Activated CD8-positive, alpha-beta memory T cell treated with anti-CD3 and anti-CD28 coated beads, Interleukin-2, amount 50 U/mL, for 24 hours (primary cell): ENCODE results near the gene GREB1.

Source experiments
- DNase-seq: peaks from one replicate; pipeline ENCODE4 v3.0.0-alpha.2; 2020; ENCODE audit errors: extremely low read depth

GREB1 gene

DNA sequence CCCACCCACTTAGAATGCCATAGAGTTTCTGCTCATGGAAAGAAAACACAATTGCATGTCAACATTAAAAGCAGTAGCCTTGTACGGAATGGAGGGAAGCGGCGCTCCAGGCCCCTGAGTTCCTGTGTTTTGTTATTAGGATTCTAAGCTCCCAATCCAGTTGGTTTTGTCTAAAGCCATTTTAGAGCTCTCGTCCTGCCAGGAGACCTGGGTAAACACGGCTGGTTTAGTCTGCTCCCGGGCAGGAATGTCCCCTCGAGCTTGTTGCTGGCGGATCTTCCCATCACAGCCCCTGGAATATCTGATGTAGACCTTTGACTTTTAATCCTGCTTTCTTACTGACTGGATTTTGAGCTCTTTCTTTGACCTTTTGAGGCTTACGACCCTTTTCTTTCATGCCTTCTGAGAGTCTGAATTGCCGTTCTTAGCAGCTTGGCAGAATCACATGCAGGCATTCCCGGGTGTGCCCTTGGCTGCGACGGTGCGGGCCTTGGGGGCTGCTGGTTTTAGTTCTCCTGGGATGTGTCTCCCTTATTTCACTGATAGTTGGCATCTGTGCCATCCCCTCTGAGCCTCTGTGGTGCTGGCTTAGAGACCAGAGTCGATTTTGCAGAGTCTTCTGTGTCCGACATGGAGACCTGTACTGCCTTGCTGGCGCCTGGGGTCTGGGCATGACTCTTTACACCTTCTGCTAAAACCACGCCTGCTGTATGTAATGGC lies 25.4 kb downstream of the GREB1 start:
- DNase-seq, result no peak

DNA sequence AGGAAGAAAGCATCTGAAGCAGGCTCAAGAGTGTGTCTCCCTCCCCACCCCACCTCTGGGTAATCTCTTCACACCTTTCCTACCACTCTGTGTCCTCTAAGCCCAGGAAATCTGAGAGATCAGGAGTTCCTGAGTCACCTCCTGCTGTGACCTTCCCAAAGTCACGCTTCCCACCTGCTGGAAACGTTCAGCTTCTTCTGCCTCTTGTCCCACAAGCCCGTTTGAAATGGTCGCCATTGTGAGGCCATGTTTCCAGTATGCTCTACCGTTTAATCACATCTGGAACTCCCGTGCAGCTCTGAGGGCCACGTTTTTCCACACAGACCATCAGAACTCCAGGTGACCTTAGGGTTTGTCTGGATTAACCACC lies 25.9 kb downstream of the GREB1 start:
- no peak for DNase-seq

DNA sequence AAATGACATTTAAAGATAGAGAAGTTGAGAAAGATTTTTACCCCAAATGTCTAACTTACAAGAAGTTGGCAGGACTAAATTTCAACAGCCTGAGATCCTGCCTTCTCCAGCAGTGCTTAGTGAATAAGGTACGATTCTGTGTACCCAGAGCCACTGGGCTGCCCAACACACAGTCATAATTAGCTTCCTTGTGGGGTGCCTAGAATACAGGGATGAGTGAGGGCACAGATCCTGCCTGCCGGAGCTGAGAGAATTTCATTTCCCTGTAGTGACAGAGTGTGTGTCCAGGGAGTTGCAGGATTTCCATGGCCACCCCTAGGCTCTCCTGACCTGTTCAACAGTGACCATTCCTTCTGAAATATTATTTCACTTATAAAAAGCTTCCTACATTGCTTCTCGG lies 27.0 kb downstream of the GREB1 start:
- DNase-seq, result no peak

DNA sequence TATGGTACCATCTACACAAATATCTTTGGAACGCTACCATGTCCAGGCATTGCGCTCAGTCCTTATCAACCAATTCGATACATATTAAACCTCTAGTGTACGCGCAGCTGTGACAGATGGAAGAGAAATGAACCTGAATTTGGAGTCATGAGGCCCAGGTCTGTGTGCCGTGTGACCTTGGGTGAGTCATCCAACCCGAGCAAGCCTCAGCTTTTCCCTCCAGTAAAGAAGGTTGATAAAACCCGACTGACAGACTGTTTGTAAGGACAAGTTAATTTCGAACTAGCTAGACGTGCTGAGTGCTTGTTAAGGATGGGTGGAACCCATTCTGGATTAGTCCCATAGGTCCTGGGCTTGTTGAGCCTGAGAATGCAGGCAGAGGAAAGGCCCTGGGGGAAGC lies 28.2 kb downstream of the GREB1 start:
- no peak for DNase-seq

DNA sequence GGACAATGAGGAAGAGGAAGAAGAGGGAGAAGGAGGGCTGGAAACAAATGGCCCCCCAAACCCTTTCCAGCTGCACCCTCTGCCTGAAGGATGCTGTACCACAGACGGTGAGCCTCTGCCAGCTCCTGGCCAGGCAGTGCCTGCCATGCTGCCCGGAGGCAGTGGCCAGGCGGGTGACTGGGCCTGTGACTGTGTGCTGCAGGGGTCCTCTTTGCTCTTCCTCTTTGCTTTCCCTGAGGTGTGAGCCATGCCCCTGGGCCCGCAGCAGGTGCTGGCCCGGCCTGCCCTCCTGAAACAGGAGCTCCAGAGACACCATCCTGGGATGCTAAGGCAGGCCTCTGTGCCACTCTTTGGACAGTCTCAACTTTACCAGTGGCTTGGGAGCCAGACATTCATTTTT lies 28.6 kb downstream of the GREB1 start:
- DNase-seq, result no peak

DNA sequence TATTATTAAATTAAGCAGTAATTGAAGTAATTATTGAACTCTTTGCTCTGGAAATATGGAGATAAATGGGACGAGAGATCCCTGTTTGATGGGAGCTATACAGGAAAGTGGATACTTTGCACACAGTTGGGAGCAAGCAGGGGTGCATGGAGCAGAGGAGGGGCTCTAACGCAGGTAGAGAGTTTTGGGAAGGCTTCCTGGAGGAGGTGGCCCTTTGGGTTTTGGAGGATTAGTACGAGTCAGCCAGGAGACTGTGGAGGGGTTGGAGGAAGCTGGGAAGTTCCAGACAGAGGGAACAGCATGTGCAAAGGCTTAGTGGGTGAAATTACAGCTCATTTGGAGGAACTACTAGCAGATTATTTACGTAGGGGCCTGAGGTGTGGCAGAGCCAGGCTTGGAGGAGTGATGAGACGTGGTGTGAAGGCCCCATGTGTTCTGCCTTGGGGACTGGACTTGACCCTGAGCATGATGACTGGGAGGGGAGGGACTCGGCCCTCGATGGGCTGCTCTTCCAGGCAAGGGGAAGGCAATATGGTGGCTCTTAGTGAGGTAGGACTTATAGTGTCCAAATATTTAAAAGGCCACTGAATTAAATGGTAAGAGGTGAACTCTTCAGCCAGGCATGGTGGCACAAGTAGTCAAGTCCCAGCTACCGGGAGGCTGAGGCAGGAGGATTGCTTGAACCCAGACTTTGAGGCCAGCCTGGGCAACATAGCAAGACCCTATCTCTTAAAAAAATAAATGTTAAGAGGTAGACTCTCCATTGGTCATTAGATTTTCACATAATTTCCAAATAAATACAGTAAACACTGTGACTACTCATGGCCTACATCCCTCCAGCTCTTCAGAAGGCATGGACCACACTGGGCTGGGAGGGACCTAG lies 30.2 kb downstream of the GREB1 start:
- no peak for DNase-seq

DNA sequence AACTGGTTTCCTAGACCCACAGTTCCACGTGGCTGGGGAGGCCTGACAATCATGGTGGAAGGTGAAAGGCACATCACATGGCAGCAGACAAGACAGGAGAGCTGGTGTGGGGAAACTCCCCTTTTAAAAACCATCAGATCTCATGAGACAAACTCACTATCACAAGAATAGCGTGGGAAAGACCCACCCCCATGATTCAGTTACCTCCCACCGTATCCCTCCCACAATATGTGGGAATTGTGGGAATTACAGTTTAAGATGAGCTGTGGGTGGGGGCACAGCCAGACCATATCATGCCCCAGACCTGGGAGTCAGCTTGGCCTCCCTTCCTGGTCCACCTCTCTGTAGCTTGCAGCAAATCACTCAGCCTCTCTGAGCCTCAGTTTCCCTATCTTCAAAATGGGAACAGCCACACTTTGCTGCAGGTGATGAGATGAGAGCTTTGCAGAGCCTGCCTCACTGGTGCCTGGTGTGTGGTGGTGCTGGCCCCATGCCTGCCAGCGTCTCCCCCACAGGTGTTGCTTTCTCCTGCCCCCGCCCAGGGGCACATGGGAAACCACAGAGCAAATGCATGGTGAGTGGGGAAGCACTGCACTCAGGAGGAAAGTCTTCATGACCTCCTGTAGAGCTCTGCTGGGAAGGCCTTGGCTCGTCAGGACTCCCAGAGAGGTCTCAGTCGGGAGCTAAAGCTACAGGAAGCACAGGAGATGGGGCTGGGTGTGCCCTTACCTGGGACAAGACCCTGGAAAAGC lies 31.1 kb downstream of the GREB1 start:
- DNase-seq, result no peak

DNA sequence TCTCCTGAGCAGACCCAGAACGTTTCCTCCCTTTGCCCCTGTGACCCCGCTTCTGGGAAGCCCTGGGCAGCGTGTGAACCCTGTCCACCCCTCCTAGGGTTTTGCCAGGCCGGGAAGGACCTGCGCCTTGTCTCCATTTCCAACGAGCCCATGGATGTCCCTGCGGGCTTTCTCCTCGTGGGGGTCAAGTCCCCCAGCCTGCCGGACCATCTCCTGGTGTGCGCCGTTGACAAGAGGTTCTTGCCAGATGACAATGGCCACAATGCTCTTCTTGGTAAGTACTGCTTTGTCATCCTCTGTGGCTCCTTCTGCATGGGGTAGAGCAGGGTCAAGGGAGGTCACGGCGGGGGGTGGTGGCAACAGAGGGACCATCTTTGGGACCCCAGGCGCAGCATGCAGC lies 32.5 kb downstream of the GREB1 start:
- no peak for DNase-seq

DNA sequence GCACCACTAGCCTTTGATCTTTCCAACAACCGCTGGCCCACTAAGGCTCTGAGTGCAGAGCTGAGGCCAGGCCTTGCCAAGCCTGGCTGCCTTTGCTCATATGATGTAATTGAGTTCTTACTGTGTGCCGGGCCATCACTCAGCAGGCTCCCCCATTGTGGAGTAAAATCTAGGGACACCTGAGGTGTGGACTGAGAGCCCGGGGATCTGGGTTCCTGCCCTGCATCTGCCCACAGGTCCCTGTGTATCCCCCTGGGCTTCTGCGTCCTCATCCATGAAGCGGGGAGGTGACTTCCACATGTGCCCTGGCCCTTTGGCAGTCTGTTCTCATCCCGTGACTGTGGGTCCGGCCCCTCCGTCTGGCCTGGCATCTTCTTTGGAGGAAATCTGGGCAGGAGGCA lies 33.8 kb downstream of the GREB1 start:
- DNase-seq, result no peak

DNA sequence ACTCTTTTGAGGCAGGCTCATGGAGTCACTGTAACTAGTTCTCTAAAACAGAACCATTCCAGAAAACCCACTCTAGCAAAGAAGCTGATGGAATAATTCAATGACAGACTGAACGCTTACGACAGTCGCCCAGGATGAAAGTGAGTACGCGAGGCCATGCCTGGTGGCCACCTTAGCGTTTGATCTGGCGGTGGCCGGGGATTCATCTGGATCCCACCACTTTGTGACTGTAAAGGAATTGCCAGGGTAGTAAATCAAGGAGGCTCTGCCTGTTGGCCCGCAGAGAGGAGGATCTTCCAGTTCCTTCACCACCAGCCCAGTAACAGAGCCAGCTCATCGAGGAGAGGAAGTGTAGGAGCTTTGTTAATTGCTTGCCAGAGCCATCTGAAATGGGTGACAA lies 34.6 kb downstream of the GREB1 start:
- DNase-seq, result no peak

DNA sequence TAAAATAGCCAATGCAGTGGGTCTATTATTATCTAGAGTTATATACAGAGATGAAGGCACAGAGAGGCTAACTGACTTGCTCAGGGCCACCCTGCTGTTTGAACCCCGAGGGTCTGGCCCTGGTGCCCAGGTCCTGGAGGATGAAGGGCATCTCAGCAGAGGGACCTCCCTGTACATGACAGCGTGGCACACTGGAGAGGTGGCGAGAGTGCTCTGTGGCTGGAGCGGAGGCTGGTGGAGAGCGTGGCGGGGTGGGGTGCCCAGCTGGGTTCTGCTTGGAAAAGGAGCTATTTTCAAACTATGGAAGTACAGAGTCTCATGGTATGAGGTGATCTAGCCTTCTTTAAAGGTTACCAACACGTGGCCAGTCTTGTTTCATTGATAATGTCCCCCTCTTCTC lies 35.8 kb downstream of the GREB1 start:
- no peak for DNase-seq

DNA sequence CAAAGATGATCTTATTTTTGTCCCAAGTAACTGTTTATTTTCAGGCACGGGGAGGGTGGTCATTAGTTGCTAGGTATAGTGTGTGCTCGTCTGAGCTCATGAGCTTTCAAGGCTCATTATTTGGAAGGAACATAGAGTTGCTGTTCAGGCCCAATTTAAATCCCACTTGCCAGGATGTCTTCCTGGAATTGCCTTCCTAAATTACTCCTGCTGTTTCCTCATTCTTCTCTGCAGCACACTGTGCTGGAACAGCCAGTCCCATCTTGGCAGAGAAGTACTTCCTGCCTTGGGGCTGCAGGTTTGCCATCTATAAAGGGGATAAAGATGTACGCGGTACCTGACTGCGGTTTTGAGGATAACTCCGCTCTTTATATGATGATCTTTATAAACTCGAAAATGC lies 37.3 kb downstream of the GREB1 start:
- no peak for DNase-seq

DNA sequence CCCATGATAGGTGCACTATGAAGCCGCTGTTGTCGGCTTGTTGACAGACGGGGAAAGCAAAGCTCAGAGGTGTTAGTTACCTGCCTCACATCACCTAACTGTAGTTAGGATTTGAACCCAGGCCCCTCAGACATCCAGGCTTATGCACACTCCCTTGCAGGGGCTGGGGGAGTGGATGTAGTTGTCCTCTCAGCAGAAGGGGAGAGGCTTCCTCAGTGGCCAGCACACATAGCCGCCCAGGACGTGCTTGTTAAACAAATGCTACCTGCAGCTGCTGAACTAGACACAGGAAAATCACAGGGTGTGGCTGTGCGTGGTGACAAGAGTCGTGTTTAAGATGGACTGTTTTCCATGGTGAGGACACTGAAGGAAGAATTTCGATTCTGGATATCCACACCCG lies 39.2 kb downstream of the GREB1 start:
- no peak for DNase-seq

DNA sequence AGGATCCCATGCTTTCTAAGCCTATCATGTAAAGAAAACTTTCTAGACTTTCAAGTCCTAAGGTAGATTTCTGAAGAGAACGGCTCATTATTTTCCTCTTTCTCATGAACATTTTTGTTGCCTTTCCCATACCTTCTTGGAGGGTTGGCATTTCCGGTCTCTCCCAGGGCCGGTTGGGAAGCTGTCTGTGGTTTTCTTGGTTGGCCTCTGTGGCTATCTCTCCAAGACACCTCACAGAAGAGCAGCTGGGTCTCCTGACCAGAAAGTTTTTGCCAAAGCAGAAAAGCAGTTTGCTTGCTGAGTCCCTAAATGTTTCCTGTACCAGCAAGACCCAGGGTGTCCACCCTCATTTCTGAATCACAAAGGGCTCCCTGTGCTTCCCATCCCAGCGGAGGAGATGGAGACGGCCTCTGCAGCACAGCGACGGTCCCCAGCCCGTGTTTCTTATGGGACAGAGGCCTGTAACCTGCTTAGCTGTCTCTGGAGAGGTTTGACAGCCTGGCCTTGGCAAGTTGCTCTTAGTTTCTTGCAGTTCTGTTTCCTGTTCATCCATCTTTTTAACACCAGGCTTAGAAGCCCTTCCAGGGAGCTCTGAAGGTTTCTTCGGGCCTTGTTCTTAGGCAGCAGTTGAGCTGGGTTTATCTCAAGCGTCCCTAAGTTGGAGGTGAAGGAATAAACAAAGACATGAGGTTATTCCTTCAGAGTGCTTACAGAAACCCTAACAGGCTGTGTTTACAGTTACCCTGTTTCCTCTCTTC lies 39.8 kb downstream of the GREB1 start:
- DNase-seq, result no peak

DNA sequence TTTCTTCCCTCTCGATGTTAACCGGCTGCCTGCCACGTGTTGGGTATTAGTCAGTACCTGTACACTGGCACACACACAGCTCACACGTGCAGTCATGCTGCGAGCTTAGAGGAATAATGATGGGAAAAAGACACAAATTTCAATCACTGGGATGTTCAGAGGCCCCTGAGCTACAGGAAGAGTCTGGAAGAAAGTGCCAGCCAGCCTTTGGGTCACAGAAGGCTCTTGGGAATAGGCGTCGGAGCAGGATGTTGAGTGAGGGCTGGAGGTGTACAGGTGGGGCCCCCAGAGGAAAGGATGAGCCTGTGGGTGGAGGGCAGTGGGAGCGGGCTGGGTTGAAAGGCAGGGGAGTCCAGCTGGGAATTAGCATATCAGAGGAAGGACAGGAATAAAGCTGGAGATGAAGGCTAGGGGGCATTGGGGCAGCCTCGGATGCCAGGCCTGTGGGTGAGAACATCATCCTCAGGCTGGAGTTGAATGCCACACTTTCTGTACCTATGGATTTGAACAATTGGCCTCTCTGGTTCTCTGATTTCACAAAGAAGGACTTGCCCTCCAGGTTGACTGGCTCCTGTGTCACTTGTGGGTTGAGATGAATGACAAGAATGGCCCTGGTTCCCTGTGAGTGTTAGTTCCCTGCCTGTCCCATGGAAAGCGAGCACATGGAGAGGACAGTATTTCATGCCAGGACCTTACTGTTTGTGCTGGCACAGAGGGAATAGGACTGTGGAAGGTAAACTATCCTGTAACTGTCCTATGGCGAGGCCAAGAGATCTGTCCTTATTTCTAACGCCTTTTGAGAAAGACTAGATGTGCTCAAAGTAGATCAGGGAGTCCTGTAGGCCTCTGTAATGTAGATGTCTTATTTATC lies 40.6 kb downstream of the GREB1 start:
- no peak for DNase-seq

DNA sequence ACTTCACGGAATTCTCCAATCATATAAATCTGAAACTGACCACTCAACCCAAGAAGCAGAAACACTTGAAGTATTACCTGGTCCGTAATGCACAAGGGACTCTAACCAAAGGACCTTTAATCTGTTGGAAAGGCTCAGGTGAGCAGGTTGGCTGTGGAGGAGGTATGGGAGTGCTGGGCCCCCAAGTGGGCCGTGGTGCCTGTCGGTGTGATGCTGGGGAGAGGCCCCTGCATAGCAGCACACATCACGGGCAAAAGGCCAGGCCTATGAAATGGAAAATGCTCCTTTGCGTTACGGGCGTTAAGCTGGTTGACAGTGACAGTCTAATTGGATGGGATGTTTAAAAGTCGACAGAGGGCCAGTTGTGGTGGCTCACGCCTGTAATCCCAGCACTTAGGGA lies 42.6 kb downstream of the GREB1 start:
- no peak for DNase-seq

DNA sequence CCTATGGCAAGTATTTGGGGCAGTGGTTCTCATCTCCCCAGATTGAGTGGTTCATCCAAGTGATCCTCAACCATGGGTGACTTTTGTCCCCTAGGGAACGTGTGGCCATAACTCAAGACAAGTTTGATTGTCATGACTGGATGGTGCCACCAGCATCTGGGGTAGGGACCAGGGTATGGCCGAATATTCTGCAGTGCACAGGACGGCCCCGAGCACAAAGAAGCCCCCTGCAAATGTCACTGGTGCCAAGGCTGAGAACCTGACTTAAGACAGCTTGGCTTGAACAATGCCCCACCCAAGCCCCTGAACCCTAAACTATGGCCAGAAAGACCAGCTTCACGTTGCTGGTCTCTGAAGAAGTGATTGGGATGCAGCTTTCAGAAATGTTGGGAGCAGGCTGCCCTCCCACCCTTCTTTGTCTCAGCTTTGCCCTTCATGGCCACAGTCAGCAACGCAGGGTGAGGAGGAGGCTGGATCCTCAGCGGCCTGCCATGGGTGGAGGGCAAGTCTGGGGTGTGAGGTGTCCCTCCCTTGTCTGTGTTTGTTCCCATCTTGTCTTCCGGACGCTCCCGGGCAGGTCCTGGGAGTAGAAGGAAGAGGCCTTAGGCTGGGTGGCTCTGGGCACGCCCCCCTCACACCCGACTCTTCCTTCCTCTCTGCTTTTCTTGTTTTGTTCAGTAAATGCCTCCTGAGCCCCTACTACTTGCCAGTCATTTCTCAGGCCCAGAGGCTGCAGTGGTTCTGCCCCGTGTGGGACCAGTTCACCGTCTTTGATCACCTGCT lies 43.4 kb downstream of the GREB1 start:
- no peak for DNase-seq

DNA sequence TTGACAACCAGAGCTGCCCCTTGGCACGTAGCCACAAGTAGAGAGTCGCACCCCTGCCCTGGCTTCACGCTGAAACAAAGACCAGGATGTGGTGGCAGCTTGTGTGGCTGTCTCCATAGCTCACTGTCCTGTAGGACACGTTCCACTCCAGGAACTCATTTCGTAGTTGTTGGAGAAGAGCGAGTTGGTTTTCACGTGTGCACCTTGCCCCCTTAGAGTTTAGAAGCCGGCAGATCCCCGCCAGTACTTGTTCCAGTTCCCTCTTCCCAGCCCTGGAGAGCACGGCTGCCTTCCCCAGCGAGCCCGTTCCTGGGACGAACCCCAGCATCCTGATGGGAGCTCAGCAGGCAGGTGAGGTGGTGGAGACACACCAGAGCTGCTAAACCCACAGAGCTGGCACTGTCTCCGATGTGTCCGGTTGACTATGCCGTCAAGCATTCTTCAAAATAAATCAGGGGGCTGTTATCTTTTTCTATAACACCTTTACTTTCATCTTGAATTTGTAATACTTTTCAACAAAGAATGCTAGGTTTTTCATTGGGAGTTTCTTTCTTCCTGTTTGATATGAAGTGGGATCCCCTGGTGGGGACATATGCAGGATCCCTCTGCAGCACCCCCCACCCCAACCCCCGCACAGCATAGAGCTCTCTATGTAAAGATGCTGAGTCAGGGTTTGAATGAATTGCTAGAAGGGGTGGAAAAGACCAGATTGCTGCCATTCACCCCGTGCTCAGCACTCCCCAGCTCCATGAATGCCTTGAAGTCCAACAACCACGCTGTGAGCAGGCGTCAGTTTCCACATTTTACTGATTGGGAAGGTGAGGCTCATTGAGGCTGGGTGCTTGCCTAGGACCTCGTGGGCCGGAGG lies 44.5 kb downstream of the GREB1 start:
- DNase-seq, result no peak
